GM21367 (cell line): ENCODE results near the gene SYT11.
"Not testable (repeated sequence)": the region's sequence is repeated elsewhere in the genome, so short reads cannot be mapped to it uniquely, and the experiment has no call there.

Source experiments
- ATAC-seq: cut with Tn5 transposase; IDR thresholded peaks from one replicate; pipeline ENCODE4 v1.9.1; 2021; ENCODE audit not compliant: unreplicated experiment

SYT11 gene

DNA sequence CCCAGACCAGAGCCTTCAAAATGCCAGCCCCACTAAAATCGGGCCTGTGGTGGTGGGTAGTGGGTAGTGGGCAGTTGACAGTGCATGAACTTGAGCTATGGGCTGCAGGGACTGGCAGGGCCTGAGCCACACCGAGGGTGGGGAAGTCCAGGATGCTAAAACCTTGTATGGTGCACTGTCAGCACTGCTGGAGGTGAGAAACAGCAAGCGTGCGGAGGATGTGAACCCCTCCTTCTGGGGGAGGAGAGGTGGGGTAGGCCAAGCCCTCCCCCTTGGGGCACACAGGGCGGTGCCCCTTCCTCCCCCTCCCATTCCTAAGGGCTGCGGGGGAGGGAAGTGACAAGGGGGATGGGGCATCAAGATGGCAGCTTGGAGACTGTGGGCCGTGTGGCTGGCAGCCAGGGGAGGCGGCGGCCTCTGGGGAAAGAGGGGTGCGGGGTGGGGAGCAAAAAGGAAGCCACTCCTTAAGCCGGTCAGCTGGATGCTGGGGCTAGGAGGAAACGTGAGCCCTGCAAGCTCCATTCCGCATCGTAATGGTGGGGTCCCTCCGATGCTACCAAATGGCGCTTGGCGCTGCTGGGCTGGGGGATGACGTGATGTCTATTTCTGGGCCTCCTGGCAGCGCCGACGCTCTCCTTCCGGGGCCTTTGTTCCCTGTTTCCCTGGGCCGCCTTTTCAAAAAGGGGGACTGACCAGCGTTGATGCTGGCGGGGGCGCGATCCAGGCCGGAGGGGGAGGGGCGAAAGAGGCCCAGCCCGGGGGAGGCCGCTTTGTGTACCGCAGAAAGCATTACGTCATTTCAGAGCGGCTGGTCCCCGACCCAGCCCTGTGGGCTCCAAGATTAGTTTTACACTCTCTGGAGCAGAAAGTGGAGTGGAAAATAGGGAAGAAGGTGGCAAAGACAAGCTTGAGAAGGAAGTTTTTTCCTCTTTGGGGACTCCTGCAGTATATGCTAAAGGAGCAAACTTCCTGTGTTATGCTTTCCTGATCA lies 809 bp downstream of the SYT11 start:
- ATAC-seq, result peak; percentile 12

DNA sequence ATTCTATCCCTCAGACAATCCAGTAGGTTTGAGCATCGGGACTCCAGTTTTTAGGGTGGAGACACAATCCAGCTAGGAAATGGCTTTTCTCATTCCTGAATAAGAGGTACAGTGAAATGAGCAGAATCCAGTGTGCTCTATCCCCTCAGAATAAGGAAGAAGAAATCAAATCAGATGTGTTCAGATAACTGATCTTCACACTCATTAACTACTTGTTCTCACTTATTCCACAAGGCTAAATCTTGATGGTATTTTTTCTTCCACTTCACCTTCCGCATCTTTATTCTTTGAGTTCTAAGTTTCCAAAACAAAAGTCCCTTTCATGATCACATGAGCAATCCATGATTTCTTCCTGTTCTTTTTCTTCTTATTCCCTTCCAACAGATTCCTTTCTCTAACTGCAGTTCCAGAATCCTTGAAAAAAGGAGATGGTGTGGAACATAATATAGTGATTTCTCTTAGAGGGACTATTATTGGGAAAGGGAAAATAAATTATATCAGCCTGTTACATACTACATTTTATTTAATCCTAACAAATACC lies 1.7 kb downstream of the SYT11 start:
- no peak for ATAC-seq

DNA sequence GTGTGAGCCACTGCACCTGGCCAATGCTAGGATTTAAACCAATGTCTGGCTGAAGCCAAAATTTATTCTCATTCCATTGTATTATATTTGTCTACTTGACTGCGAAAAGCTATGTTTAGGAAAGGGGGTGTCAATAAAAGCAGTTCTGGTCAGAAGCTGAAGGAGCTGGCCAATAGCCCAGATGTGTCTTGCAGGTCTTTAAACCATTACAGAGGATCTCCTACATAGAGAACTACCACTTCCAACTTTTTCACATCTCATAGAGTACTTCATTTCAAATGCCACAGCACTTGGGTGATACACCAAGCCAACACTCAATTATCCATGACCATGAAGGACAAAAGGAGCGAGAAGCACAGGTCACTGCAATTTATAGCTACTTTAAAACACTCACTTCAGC lies 2.5 kb downstream of the SYT11 start:
- ATAC-seq, result no peak

DNA sequence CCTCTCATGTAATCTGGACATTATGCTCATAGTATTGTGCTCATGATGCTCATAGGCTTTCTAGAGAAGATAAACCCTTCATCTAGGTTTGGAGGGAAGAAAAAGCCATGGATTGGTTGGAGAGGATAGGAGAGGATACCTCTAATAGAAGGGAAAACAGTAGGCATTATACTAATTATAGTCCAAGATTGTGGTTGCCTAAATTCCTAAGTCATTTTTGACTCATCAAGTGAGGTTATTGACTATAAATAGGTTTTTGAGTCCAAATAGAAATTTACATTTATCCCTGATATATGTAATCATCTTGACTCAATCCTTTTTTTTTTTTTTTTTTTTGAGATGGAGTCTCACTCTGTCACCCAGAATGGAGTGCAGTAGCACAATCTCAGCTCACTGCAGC lies 5.0 kb downstream of the SYT11 start:
- ATAC-seq, result no peak

DNA sequence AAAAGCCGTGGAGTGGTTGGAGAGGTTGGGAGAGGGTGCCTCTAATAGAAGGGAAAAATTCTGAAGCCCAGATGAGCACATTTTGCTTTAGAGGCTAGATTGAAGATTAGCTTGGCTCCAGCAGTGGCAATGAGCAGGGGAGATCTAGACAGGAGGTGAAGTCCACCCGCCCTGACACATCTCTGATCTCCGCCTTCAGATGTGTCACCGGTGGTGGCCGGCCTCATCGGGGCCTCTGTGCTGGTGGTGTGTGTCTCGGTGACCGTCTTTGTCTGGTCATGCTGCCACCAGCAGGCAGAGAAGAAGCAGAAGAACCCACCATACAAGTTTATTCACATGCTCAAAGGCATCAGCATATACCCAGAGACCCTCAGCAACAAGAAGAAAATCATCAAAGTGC lies 8.4 kb downstream of the SYT11 start:
- ATAC-seq, result no peak

DNA sequence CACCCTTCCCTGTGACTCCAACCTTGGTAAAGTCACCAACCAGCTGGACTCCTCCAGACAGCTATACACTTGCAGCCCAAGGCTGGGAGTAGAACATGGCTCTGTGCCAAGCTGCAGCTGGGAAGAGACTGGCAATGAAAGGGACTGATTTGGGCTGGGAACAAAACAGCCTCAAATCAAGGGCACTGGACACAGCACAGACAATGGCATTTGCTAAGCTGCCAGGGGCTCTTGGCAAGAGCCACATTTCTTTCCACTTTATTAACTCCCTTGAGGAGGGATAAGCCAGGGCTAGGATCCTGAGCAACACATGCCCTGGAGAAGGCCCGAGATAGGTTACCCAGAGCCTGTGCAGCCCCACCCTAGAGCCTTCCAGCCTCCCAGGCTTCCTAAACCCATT lies 12.0 kb downstream of the SYT11 start:
- ATAC-seq, result no peak

DNA sequence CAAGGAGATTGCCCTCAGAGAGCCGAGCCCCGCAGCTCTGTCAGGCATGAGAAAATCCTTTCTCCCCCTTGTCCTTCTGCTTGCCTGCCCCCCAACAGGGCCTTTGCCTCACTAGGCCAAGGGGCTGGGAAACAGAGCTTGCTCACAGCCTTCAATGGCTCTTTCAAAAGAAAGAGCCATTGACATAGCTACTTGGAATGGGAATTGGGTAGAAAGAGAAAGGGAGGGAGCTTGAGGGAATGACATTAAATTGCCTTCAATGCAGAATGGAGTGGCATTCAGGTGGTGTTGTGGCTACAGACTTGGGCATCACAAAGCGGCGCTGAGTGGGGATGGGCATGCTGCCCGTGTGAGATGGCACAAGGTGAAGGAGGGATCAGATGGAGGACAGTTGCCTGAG lies 13.2 kb downstream of the SYT11 start:
- ATAC-seq, result no peak

DNA sequence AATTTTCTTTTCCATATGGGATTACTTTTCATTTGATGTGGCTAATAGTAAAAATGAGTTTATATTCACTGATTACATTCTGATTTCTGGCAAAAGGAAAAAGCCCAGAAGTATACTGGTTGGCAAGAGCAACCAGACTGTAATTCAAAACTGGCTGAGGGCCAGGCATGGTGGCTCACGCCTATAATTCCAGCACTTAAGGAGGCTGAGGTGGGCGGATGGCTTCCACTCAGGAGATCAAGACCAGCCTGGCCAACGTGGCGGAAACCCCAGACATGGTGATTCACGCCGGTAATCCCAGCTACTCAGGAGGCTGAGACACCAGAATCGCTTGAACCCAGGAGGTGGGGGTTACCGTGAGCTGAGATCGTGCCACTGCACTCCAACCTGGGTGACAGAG lies 14.5 kb downstream of the SYT11 start:
- ATAC-seq, result no peak

DNA sequence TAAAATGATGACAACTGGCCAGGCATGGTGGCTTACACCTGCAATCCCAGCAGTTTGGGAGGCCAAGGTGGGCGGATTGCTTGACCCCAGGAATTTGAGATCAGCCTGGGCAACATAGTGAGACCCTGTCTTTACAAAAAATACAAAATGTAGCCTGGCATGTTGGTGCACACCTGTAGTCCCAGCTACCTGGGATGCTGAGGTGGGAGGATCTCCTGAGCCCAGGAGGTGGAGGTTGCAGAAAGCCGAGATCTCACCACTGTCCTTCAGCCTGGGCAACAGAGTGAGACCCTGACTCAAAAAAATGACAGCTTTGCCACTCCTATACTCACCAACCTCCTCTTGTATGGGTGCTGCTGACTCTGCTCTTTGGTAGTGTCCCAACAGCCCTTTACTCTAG lies 18.6 kb downstream of the SYT11 start:
- no peak for ATAC-seq

DNA sequence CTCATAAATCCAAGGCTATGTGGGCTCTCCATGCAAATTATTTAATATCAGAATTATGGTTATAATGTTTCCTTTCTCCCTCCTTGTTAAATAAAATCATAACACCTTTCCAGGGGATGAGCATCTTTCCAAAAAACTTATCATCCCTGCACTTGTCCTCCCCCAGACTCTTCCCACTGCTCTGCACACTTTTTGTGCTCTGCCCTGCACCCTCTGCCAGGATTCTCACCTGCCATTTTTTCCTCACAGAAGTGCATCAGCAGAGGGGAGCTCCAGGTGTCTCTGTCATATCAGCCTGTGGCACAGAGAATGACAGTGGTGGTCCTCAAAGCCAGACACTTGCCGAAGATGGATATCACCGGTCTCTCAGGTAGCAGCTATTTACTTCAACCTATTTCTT lies 20.9 kb downstream of the SYT11 start:
- ATAC-seq, result no peak

DNA sequence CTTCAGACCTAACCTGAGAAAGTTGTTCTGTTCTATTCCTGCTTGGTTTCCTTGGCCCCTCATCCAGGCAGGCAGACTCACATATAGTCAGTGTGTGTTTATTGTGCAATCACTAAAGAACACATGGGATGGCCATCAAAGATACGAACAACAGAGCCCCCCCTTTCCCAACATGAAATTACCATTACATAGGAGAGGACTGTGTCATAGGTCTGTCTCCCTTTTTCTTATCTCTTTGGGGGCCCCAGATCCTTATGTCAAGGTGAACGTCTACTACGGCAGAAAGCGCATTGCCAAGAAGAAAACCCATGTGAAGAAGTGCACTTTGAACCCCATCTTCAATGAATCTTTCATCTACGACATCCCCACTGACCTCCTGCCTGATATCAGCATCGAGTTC lies 21.6 kb downstream of the SYT11 start:
- ATAC-seq, result no peak

DNA sequence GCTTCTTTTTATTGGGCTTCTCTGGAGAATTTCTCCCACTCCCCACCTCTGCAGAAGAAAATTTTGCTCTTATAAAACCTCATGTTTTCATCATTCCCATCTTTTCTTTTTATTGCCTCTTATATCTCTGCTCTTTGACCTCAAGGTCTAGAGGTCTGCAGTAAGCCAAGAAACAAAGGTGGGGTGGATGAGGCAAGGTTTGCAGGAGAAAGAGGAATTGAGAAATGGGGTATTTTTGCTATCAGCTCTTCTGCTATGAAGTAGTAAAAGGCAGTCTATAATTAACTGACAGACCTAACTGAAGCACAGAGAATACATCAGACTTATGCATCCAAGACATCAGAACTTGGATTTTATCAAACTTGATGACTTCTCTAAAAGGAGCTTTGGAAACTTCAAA lies 22.9 kb downstream of the SYT11 start:
- ATAC-seq, result no peak

DNA sequence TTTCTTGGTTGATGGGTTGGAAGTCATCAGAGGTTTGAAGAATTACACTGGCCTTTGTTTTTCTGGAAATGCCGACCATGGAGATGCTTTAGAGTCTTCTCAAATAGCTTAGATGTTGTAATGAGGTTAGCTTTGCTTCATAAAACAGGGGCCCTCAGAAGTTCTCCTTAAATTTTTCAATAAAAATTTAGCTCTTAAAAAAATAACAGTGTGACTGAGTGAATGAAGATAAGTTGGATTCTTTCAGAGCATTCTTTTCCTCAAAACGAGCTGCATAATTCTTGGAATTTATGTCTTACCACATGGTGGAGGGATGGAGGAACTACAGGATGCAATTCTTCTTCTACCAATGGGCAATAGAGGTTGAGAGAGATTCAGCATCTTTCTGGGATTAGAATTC lies 23.4 kb downstream of the SYT11 start:
- no peak for ATAC-seq

DNA sequence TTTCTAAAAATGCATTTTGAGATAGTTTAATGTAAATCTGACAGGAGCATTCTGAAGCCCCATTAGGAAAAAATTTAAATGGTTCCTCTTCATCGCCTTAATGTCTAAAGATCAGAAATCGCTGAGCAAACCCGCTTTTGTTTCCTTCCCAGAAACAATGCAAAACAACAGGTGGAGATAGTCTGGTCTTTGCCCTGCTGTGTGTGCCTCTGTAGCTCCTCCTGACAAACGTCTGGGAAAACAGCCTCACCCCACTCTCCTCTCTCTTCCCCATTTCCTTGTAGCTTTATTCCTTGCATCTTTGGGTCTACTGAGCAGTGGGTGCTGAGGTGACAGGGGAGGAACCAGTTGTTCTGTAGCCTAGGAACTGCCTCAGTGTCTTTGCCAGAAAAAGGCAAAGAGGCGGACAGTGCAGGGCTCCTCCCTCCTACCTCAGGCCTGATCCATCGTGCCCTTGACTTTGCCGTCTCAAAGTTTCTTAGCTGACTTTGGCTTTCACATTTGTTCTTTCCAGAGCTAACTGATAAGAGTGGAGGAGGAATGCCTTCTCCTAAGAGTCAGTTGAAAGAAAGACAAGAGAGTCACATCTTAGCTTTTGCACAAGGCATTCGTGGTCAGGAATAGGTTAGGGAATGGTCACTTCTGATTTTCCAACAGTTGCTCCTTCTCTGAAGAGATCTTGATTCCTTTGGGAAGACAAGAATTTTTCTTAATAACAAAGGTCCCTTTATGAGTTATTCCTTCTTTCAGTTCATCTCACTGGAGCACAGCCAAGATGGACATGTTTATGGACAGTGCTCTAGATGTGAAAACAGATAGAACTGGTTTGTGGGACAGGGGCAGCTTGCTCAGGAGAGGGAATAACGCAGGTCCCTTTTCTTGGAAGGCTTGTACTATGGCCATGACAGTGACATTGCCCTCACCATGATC lies 24.9 kb downstream of the SYT11 start:
- ATAC-seq, result no peak

DNA sequence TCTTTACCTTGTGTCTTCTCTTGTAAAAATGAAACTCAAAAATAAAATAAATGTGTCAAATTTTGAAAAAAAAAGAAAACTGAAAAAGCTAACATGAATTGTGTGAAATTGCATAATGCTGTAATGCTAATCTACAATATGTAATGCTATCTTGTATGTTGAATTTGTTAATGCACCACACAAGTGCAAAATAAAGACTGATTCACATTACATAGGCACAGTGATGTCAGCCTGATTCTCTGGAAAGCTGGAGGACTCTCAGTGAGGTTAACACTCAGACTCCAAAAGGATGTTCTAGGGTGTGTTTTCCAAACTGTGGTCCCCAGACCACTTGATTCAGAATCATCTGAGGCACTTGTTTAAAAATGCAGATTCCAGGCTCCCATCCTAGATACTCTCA lies 25.6 kb downstream of the SYT11 start:
- no peak for ATAC-seq

DNA sequence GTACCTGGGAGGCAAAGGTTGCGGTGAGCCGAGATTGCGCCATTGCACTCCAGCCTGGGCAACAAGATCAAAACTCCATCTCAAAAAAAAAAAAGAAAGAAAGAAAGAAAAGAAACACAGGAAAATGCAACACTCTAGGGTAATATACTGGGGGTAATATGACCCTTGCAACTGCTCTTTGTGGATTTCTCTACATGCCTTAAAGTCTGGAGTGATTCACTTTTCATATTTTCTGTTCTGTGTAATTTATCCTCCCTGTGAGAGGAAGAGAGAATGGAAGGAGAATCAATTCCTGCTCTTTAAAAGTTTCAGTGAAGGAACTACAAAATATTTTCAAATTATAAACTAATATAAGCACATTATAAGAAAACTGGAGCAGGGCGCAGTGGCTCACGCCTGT lies 29.1 kb downstream of the SYT11 start:
- ATAC-seq, result no peak

DNA sequence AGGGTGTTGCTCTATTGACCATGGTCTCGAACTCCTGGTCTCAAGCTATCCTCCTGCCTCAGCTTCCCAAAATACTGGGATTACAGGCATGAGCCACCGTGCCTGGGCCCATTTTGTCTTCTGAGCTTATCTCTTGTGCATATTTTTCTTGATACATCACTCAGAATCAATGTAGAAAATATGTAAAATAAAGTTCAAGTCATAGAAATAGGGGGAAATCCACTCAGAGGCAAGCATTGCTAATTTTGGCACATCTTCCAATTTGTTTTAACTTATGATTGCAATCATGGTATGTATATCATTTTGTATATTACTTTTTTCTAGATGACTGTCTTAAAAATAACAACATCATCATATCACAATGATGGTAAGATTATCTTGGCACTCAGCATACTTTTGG lies 30.2 kb downstream of the SYT11 start:
- ATAC-seq, result no peak

DNA sequence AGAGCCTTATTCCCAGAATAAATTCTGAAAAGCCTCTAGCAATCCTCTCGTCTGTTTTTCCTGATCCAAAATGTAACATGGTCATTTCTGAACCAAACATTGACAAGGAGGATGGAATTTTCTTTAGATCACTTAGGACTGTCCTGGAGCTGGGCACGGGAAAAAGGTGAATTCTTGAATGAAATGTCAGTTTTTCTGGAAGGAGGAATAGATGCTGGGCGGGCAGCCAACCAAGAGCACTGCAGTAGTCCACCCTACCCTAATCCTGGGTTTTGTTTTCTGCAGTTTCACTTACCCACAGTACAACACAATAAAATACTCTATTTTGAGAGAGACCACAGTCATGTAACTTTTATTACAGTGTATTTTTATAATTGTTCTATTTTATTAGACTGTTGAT lies 30.9 kb downstream of the SYT11 start:
- no peak for ATAC-seq

DNA sequence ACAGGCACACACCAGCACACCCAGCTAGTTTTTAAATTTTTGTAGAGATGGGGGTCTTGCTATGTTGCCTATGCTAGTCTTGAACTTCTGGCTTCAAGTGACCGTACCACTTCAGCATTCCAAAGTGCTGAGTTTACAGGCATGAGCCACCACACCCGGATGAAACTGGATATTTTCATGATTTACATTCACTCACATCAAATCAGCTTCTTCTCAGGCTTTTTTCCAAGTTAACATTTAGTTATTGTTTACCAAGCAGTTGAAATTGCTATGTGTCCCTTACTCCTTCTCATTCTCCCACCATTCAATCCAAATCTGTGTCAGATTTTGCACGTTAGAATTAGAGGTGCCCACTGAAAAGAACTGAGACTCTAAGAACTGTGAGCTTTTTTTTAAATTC lies 33.4 kb downstream of the SYT11 start:
- ATAC-seq, result no peak

DNA sequence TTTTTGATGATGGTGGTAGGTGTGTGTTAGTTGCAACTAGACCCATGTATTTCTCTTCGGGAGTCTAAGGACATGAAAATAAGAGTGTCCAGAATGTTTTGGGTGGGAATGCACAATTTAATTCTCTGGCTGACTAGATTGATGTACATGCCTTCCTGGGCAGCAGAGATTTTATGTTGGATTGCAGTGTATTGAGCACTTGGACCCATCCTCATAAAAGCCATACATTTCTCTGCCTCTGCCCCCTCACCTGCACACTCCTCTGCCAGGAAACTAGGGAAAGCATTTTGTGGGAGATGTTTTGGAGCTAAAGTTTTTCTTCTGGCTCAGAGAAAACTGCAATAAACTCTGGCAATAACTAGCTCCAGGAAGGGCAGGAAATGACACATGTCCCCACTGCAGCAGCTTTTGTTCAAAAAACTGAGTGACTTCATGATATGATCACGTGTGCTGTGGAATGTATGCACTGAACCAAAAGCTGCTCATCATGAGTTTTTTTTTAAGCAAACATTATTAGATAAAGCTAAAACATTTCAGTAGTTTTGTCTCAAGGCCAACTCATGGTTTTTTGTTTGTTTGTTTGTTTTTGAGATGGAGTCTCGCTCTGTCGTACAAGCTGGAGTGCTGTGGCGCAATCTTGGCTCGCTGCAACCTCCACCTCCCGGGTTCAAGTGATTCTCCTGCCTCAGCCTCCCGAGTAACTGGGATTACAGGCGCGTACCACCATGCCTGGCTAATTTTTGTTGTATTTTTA lies 34.2 kb downstream of the SYT11 start:
- ATAC-seq, result no peak

DNA sequence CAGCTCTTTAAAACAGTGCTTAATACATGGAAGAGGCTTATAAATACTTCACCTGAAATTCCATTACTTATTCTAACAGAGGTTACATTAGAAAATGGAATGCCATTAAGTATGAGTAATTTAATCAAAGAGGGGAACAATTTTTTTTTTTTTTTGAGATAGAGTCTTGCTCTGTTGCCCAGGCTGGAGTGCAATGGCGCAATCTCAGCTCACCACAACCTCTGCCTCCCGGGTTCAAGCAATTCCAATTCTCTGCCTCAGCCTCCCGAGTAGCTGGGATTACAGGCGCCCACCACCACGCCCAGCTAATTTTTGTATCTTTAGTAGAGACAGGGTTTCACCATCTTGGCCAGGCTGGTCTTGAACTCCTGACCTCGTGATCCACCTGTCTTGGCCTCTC lies 36.2 kb downstream of the SYT11 start:
- not testable (repeated sequence) for ATAC-seq
